ENCODE data around the gene WDR90.

Gene WDR90

DNA sequence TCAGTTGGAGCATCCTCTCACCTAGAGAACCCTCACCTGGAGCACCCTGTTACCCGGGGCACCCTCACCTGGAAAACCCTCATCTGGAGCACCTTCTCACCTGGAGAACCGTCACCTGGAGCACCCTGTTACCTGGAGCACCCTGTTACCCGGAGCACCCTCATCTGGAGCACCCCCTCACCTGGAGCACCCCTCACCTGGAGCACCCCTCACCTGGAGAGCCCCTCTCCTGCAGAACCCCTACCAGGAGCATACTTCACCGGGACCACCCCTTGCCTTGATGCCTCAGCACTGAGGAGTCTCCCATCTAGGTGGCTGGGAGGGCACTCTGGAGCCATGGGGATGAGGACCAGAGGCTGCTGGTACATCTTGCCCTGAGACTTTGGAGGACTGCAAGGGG lies 59.8 kb downstream of the WDR90 start:
- DNase-seq (ENCODE audit: low spot score) = no peak

DNA sequence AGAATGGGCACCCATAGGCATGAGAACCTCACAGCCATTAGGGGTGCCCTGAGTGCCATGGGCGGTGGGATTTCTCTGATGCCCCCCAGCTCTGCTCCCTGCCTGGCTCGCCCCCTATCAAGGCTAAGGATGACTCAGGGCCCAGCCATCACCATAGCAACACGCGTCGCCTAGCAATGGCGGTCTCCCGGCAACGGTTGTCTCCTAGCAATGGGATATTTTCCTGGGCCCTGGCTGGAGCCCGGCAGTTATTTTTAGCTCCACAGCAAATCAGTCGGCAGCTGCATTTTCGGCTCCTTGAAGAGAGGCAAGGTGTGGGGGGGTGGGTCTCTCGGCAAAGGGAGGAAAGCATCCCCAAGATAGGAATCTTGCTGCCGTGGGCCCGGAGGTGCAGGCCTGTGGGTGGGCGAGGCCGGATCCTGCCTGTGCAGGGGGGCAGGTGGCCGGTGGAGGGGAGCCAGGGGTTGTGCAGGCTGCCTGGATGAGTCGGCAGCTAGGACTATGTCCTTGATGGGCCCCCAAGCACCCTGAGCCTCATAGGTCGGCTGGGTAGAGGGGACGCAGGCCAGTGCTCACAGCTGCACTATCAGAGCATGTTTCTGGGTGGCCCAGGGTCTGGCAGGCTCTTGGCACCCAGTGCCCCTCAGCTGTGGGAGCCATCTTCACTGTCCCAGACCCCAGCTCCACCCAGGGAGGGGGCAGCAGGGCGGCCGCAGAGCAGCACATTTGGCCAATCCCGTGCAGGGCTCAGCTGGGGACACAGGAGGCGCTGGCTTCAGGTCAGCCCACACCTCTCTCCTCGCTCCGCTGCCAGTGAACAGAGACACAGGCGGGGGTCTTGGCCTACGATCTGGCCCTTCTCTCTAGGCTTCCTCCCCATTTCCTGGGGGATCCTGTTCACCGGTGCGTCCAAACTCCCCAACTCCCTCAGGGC lies 60.7 kb downstream of the WDR90 start:
- no peak for DNase-seq (ENCODE audit: low spot score)

DNA sequence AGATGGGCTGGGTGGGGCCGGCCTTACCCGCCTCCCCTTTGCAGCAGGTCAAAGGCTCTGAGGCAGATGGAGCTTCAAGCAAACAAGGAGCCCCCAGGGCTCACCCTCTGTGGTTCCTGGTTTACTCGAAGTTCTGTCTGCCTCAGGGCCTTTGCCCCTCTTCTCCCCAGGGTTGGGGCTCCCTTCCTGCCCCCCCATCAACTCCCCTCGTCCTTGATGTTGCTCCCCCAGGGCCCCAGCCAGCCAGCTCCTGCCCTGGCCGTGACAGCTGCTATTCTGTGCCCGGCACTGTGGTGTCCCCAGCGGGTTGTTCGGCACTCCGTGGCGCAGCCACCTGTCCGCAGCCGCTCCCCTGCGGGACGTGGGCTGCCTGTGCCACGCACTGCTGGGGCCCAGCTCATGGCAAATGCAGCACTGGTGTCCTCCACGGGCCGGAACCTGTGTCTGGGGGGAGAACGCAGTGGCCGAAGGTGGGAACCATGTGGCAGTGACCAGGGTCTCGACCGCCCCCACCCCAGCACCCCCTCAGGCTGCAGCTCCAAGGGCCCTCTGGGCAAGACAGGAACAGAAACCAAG lies 61.4 kb downstream of the WDR90 start:
- no peak for DNase-seq (ENCODE audit: low spot score)

DNA sequence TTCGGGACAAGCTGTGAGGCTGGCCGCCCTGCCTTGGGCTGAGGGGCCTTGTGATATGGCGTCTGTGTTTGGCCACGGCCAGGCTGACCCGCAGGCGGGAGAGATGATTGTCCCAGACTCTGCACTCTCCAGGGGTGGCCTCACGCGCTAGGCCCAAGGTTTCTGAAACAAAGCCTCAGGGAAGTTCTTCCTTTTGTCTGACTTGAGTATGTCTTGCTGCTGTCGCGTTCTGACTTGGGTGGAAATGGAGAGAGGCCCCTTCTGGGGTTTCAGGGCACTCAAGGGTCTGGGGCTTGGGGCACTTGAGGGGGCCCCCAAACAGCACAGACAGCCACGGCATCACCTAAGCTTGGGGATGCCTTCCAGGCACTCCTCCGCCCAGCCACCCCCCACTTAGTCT lies 61.9 kb downstream of the WDR90 start:
- no peak for DNase-seq (ENCODE audit: low spot score)

DNA sequence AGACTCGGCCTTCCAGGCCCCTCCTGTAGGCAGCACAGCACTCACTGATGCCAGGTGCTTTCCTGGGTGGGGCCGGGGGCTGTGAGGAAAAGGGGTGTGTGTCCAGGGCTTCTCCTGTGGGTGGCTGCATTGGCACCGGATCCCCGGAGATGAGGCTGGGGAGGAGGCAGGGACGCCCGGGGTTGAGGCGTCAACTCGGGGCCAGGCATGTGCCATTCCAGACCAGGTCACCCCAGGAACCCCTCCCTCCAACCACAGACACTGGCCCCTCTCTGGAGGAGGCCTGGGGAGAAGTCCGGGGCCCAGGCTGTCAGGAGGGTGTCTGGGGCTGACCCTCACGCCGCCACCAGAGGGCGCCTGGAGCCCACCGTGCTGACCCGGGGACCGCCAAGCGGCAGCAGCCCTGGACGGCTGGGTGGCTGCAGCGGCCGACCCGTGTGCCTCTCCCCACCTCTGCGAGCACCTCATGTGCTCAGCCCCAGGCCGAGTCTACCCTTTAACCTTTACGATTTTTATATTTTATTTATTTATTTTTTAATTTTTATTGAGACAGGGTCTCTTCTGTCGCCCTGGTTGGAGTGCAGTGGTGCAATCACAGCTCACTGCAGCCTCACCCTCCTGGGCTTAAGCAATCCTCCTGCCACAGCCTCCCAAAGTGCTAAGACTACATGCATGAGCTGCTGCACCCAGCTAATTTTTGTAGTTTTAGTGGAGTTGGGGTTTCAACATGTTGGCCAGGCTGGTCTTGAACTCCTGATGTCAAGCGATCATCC lies 62.6 kb downstream of the WDR90 start:
- peak; percentile 69 for DNase-seq (ENCODE audit: low spot score)

DNA sequence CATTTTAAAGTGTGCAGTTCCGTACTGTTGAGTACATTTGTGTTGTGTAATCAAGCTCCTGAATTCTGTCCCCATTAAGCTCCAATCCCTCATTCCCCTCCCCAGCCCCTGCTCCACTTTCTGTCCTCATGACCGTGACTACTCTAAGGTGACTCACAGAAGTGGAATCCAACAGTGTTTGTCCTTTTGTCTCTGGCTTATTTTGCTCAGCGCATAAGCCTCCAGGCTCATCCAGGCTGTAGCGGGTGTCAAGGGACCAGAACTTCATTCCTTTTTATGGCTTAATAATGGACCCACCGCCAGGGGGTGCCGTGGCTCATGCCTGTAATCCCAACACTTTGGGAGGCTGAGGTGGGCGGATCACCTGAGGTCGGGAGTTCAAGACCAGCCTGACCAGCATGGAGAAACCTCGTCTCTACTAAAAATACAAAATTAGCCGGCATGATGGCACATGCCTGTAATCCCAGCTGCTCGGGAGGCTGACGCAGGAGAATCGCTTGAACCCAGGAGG lies 63.6 kb downstream of the WDR90 start:
- peak; percentile 79 for DNase-seq (ENCODE audit: low spot score)

DNA sequence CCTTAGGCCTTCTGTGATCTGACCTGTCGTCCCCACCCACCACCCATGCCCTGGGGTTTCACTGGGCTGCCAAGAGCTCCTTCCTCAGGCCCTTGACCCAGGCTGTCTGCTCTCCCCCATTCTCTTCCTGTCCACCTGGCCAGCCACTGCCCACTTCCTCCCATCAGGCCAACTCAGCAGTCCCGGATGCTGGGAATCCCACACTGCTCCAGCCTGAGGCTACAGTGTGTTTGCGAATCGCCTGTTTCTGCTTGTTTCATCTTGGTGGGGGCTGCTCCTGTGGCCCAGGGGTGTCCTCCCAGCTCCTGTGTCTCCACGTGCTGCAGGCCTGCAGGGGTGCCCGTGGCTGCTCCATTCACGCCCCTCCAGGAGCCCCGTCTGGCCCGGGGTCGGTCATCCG lies 64.9 kb downstream of the WDR90 start:
- no peak for DNase-seq (ENCODE audit: low spot score)

DNA sequence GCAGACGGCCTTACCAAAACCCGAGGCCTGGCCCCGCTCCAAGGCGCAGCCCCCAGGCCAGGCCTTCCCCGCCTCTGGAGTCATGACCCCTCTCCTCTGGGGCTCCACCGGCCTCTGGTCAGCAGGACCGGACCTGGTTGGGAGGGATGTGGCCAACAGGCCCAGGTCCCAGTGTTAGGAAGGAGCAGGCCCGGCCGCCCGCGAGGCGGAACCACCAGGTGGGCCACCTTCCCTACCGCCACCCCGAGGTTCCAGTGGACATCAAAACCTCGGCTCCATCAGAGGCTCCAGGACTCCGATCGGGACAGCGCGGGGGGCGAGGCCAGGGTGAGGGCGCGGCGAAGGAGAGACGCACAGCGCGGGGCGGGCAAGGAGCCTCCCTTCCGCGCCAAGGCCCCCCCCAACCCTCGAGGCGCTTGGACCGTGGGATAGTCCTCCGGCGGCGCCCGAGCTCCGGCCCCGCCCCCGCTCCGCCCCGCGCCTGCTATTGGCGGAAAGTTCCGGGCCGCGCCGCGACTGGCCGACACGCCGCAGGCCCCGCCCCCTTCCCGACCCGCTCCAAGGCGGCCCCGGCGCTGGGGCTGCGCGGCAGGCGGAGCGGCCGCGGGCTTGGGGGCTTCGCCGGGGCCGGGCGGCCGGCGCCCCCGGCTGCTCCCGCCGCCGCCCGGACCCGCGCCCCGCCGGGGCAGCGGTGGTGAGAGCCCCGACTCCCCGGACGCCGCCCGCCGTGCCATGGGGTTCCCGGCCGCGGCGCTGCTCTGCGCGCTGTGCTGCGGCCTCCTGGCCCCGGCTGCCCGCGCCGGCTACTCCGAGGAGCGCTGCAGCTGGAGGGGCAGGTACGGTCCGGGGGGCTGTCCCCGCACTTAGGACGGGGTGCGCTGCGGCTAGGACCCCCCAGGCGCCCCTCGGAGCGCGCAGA lies 65.7 kb downstream of the WDR90 start, which contains the start of gene METRN:
Gene METRN, plus strand, starts transcription at position 561 of the 919 bp plus-strand sequence. Its CDS starts 172 bp downstream, at position 733.
- peak; percentile 93 for DNase-seq (ENCODE audit: low spot score)

DNA sequence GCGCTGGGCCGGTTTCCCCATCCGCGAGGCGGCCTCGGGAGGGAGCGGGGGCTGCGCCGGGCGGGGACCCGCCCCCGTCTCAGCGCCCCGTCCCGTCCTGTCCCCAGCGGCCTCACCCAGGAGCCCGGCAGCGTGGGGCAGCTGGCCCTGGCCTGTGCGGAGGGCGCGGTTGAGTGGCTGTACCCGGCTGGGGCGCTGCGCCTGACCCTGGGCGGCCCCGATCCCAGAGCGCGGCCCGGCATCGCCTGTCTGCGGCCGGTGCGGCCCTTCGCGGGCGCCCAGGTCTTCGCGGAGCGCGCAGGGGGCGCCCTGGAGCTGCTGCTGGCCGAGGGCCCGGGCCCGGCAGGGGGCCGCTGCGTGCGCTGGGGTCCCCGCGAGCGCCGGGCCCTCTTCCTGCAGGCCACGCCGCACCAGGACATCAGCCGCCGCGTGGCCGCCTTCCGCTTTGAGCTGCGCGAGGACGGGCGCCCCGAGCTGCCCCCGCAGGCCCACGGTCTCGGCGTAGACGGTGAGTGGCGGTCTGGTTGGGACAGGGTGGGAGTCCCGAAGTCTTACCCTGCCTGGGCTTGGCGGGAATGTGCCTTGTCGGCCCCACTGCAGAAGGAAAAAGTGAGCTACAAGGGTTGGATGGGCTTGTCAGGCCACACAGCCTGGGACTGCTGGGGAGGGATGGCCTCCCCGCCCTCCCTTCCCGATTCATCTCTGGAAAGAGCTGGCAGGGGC lies 66.5 kb downstream of the WDR90 start:
- DNase-seq (ENCODE audit: low spot score) = peak; percentile 49

DNA sequence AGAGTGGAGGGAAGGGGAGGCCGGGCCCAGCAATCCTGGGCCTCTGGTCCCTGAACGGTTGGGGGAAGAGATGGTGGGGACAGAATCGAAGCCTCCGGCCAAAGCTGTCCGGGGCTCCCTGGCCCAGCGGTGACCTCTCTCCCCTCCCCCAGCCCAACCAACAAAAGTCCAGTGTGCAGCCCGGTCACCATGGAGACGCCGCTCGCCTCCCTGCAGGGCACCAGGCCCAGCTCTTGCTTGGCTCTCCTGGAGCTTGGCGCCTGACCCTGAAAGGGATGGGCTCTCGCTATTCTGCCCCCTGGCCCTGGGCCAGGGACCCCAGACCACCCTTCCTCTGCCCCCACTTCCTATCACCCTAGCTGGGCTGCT lies 67.0 kb downstream of the WDR90 start:
- DNase-seq (ENCODE audit: low spot score) = no peak

DNA sequence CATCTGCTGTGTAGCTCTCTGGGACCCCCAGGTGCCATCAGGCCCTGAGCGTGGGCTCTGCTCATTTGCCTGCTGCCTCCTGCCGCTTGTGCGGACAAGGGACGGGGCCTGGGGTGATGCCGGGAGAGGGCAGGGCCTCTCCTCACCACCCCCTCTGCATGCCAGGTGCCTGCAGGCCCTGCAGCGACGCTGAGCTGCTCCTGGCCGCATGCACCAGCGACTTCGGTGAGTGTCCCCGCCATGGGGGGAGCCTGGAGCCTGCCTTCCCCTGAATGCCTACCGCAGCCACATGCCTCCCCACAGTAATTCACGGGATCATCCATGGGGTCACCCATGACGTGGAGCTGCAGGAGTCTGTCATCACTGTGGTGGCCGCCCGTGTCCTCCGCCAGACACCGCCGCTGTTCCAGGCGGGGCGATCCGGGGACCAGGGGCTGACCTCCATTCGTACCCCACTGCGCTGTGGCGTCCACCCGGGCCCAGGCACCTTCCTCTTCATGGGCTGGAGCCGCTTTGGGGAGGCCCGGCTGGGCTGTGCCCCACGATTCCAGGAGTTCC lies 67.7 kb downstream of the WDR90 start:
- no peak for DNase-seq (ENCODE audit: low spot score)
